ENCODE data around the gene SSBP4.

The SSBP4 gene

GRCh38 chr19:18389726-18390064 lies 29.5 kb upstream of the SSBP4 start:
- no peak overlapping the region for H3K4me3 ChIP-seq (ENCODE audit: low read depth, low read length)
- no peak for TF ChIP-seq CTCF (IDR thresholded peaks at IDR 0.05; ENCODE audit: low read depth, low read length)

- H3K4me3 ChIP-seq (ENCODE audit: low read depth, low read length), result no peak overlapping the region
Observed at GRCh38 chr19:18390065-18390907, 28.9 kb upstream of the SSBP4 start.

GRCh38 chr19:18391509-18392075 lies 27.6 kb upstream of the SSBP4 start:
- no peak for TF ChIP-seq CTCF (IDR thresholded peaks at IDR 0.05; ENCODE audit: low read depth, low read length)
- H3K4me3 ChIP-seq (ENCODE audit: low read depth, low read length), result no peak overlapping the region

More at GRCh38 chr19:18390065-18390907, 28.9 kb upstream of the SSBP4 start:
- no peak for TF ChIP-seq CTCF (IDR thresholded peaks at IDR 0.05; ENCODE audit: low read depth, low read length)

- no peak for TF ChIP-seq CTCF (IDR thresholded peaks at IDR 0.05; ENCODE audit: low read depth, low read length)
- no peak overlapping the region for H3K4me3 ChIP-seq (ENCODE audit: low read depth, low read length)
Observed at GRCh38 chr19:18392417-18392816, 26.8 kb upstream of the SSBP4 start.

- TF ChIP-seq CTCF (IDR thresholded peaks at IDR 0.05; ENCODE audit: low read depth, low read length), result no peak
Observed at GRCh38 chr19:18392926-18393325, 26.3 kb upstream of the SSBP4 start.

GRCh38 chr19:18393836-18394235 lies 25.4 kb upstream of the SSBP4 start:
- H3K4me3 ChIP-seq (ENCODE audit: low read depth, low read length), result no peak overlapping the region

More at GRCh38 chr19:18392926-18393325, 26.3 kb upstream of the SSBP4 start:
- no peak overlapping the region for H3K4me3 ChIP-seq (ENCODE audit: low read depth, low read length)

More at GRCh38 chr19:18393836-18394235, 25.4 kb upstream of the SSBP4 start:
- TF ChIP-seq CTCF (IDR thresholded peaks at IDR 0.05; ENCODE audit: low read depth, low read length), result no peak
